Measurements from ENCODE around the gene SAMSN1. TPM values are rescaled to one million over a fixed set of nuclear protein-coding genes. Genes with fewer than 3 reads are reported as not detected.

The SAMSN1 gene
- total and polyA plus RNA-seq, 9 of the 15 experiments (the other 6 are each of a cell fraction or from before 2014, with no cell fraction given), result 101 to 223 (median 159) TPM

- POLR2A ChIA-PET, result interaction anchor here (0.6 to 1.6 kb wide), 5 partner anchors 13 to 1104 kb away, joined by 3 to 7 read pairs (median 3); no protein-coding TSS in a partner anchor
- no peaks in the 10 kb centered on the region for H3K9me3 ChIP-seq (replicated peaks; ENCODE audit: control insufficient read depth, insufficient read depth, low read depth, low read length)
- intact Hi-C loops (cut with micrococcal nuclease), result no loop called here
Observed at GRCh38 chr21:14567331-14568279, 21.5 kb upstream of the SAMSN1 start.

More at GRCh38 chr21:14567331-14568279, 21.5 kb upstream of the SAMSN1 start:
- Histone ChIP-seq H2AFZ (ENCODE audit: low read depth, low read length) (peak overlapping the region; percentile 60), H3K27me3 (ENCODE audit: control insufficient read depth in 2 of 2, insufficient read depth in 2 of 2, low read length in 2 of 2) (no peaks in the 10 kb centered on the region), H3K4me1 (replicated peaks in 1 of 2; ENCODE audit: control insufficient read depth in 2 of 2, insufficient read depth in 2 of 2, low read length in 2 of 2) (peaks cover 0 to 30% of the 10 kb centered on the region in 2 experiments; a peak in 3 of 5 replicates), H3K4me3 (no peak overlapping the region), H3K9me1 (ENCODE audit: control insufficient read depth, insufficient read depth, low read length) (no peaks in the 10 kb centered on the region), H3K27ac (ENCODE audit: extremely low read depth, low read depth, low read length) (0 out of 3 replicates have a peak overlapping the region, but pooled peaks have one; percentile 9), H3K4me2 (ENCODE audit: insufficient read depth, low read length) (no peak overlapping the region), H3K79me2 (ENCODE audit: control insufficient read depth, insufficient read depth, low read length) (no peaks in the 10 kb centered on the region), H3K36me3 (ENCODE audit: control insufficient read depth, insufficient read depth, low read length) (no peaks in the 10 kb centered on the region), H4K20me1 (replicated peaks; ENCODE audit: control insufficient read depth, insufficient read depth, low read length) (no peaks in the 10 kb centered on the region), H3K9ac (ENCODE audit: insufficient read depth in 1 of 2, low read depth in 2 of 2, low read length in 2 of 2) (no peak overlapping the region)
- no peak for FAIRE-seq
- no peak for TF ChIP-seq FOXK1 (CRISPR knock-in tag; IDR thresholded peaks at IDR 0.05; ENCODE audit: borderline replicate concordance)
- TF ChIP-seq PKNOX1 (IDR thresholded peaks at IDR 0.05), result no peak
- TF ChIP-seq RCOR1 (IDR thresholded peaks at IDR 0.05; ENCODE audit: borderline replicate concordance in 1 of 2, low read depth in 2 of 2, low read length in 2 of 2), result no peak
- TF ChIP-seq TSC22D4 (tag; IDR thresholded peaks at IDR 0.05), result no peak
- no peak for TF ChIP-seq SIN3A (IDR thresholded peaks at IDR 0.05; ENCODE audit: borderline replicate concordance in 2 of 2, control insufficient read depth in 1 of 2, low read depth in 2 of 2, low read length in 2 of 2)
- TF ChIP-seq EP300 (IDR thresholded peaks at IDR 0.05; ENCODE audit: low read length), result no peak
- TF ChIP-seq GABPB1 (CRISPR knock-in tag; IDR thresholded peaks at IDR 0.05), result no peak
- TF ChIP-seq CEBPB (tag; IDR thresholded peaks at IDR 0.05), result 0 out of 2 replicates have a peak, but pooled peaks have one; percentile 7
- no peak for DNase-seq (ENCODE audit: extremely low read depth in 1 of 4, low spot score in 3 of 4)
- ATAC-seq, result peak; percentile 45
- CTCF ChIA-PET (ENCODE audit: low intra/inter-chr PET ratio), result no interaction called here
- in situ Hi-C loops (cut with MboI), result no loop called here
- no TSS peak for BruUV-seq (replicated peaks)
- 36% methylated on average over 6 of the region's 7 CpGs for WGBS (ENCODE audit: insufficient coverage, low coverage, missing lambda C conversion rate)

Data from K562 (cell line).